Measurements from ENCODE around the gene CDKAL1.

DNA sequence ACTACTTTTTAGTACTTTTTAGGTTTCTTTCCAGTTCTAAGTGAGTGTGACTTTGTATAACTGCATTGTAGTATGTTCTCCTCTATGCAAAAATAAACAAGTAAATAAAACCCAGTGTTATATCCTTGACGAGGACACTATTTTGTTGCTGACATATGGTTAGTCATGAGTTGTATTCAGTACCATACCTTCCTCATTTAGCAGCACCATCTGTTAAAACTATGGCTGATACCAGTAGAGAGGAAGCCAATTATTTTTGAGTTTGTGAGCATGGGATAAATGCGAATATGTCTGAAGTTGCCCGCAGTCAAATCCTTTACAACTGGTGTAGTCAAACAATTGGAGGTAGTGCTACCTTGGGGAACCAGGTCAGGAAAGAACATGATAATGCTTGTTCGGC, 74.1 kb downstream of the CDKAL1 start:
- TF ChIP-seq, protein P1, sequence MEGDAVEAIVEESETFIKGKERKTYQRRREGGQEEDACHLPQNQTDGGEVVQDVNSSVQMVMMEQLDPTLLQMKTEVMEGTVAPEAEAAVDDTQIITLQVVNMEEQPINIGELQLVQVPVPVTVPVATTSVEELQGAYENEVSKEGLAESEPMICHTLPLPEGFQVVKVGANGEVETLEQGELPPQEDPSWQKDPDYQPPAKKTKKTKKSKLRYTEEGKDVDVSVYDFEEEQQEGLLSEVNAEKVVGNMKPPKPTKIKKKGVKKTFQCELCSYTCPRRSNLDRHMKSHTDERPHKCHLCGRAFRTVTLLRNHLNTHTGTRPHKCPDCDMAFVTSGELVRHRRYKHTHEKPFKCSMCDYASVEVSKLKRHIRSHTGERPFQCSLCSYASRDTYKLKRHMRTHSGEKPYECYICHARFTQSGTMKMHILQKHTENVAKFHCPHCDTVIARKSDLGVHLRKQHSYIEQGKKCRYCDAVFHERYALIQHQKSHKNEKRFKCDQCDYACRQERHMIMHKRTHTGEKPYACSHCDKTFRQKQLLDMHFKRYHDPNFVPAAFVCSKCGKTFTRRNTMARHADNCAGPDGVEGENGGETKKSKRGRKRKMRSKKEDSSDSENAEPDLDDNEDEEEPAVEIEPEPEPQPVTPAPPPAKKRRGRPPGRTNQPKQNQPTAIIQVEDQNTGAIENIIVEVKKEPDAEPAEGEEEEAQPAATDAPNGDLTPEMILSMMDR (conservative IDR thresholded peaks at IDR 0.05; ENCODE audit: low read length) = no peak
- no peak for TF ChIP-seq EZH2phosphoT487 (IDR thresholded peaks at IDR 0.05; ENCODE audit: borderline replicate concordance)
